Panc1 (cell line): ENCODE measurements around the gene TK2.

Experiments
- POLR2AphosphoS5 ChIP-seq: IDR thresholded peaks from 2 replicates; pipeline ENCODE4 v1.6.1; 2012; ENCODE audit warnings: mild to moderate bottlenecking, low read depth, low read length, moderate library complexity
- TF ChIP-seq, protein P1 (sequence below): fragments of 450-650 bp; IDR thresholded peaks from 2 replicates; pipeline ENCODE4 v1.5.1; 2017; ENCODE audit warnings: mild to moderate bottlenecking

DNA sequence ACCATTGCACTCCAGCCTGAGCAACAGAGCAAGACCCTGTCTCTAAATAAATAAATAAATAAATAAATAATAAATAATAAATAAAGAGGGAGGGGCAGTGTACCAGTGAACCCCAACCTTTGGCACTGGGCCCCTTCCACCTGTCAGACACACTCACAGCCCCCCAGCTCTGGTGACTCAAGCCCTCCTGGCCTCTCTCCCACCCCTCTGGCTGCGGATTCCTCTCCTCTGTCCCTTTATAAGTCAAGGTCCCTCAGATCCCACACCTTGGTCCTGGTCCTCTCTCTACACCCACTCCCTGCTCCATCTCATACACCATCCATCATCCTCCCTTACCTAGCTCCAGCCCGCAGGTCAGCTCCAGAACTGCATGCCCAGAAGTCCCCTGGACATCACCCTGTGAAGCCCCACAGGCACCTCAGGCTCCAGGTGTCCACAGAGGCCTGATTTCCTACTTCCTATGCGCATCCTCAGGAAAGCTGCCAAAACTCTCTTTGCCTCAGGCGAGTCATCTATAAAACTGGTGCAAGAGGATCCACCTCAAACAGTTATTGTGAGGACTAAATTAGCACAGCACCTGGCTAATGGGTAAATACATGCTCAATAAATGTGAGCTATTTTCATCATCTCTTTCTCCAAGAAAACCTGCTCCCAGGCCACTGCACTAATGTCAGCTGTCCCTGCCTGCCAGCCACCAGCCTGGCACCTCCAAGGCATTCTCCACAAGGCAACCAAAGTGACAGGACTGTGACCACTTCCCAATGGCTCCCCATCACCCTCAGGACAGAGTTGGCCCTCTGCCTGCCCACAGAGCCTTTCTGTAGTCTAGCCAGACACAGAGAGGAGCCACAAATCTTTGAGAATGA, 76.0 kb downstream of the TK2 start:
- TF ChIP-seq, protein P1, sequence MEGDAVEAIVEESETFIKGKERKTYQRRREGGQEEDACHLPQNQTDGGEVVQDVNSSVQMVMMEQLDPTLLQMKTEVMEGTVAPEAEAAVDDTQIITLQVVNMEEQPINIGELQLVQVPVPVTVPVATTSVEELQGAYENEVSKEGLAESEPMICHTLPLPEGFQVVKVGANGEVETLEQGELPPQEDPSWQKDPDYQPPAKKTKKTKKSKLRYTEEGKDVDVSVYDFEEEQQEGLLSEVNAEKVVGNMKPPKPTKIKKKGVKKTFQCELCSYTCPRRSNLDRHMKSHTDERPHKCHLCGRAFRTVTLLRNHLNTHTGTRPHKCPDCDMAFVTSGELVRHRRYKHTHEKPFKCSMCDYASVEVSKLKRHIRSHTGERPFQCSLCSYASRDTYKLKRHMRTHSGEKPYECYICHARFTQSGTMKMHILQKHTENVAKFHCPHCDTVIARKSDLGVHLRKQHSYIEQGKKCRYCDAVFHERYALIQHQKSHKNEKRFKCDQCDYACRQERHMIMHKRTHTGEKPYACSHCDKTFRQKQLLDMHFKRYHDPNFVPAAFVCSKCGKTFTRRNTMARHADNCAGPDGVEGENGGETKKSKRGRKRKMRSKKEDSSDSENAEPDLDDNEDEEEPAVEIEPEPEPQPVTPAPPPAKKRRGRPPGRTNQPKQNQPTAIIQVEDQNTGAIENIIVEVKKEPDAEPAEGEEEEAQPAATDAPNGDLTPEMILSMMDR, result no peak
- no peak for TF ChIP-seq POLR2AphosphoS5
